H1 (cell line): ENCODE data around the gene NR0B2. TPM values are rescaled to one million over a fixed set of nuclear protein-coding genes. Genes with fewer than 3 reads are reported as not detected.

Source experiments
- CTCF ChIA-PET: fragments of 300-600 bp; sonication (Branson Sonifier 250); formaldehyde crosslinking; loops from one replicate; lab custom pipeline; 2021; ENCODE audit not compliant: partially characterized antibody; lab: Charles Lee
- POLR2A ChIA-PET: fragments of 300-600 bp; sonication (Branson Sonifier 250); formaldehyde crosslinking; loops from one replicate; lab custom pipeline; 2021; ENCODE audit warnings: inconsistent platforms; ENCODE audit not compliant: partially characterized antibody; lab: Charles Lee
- DNase-seq, 2 experiments: peaks; one replicate each; pipeline versions ENCODE4 v3.0.0 to v3.0.0-alpha.2; 2010 to 2022; ENCODE audit warnings: low spot score in 2 of 2, low read depth in 1 of 2, mixed read lengths in 1 of 2
- FAIRE-seq: peaks from 2 replicates; lab custom pipeline; 2011; peaks lifted over from hg19 to GRCh38; lab: Jason Lieb, UNC
- H2AFZ ChIP-seq: 2 replicates; pipeline ENCODE4 v1.8.1; 2012; ENCODE audit warnings: low read length, inconsistent platforms
- H2AK5ac ChIP-seq: 2 replicates; pipeline ENCODE4 v1.6.1; 2013; ENCODE audit warnings: low read depth, low read length
- H2BK120ac ChIP-seq: replicated peaks from 2 replicates; pipeline ENCODE3; 2013; ENCODE audit warnings: low read depth, low read length, inconsistent platforms
- H2BK12ac ChIP-seq: 2 replicates; pipeline ENCODE4 v1.6.1; 2013; ENCODE audit warnings: low read depth, low read length
- H2BK15ac ChIP-seq: 2 replicates; pipeline ENCODE4 v1.6.1; 2013; ENCODE audit warnings: low read length
- H2BK20ac ChIP-seq: 2 replicates; pipeline ENCODE4 v1.6.1; 2013; ENCODE audit warnings: low read length
- H2BK5ac ChIP-seq: 2 replicates; pipeline ENCODE4 v1.6.1; 2013; ENCODE audit warnings: low read depth, low read length
- H3K14ac ChIP-seq: 2 replicates; pipeline ENCODE4 v1.6.1; 2013; ENCODE audit warnings: inconsistent platforms; ENCODE audit not compliant: insufficient read length
- H3K18ac ChIP-seq: 2 replicates; pipeline ENCODE4 v1.6.1; 2013; ENCODE audit warnings: low read length; ENCODE audit errors: extremely low read depth
- H3K23ac ChIP-seq: 2 replicates; pipeline ENCODE4 v1.6.1; 2013; ENCODE audit warnings: inconsistent platforms; ENCODE audit not compliant: insufficient read length
- H3K23me2 ChIP-seq: 2 replicates; pipeline ENCODE4 v1.6.1; 2013; ENCODE audit warnings: low read depth, low read length
- H3K27ac ChIP-seq: 2 replicates; pipeline ENCODE4 v1.6.1; 2011; ENCODE audit warnings: low read depth, low read length, inconsistent platforms
- H3K27me3 ChIP-seq, 4 experiments: replicated peaks in 1 of 4; 1 replicate in 1 of 4; 2 replicates in 3 of 4; pipeline versions ENCODE4 v1.6.1 to v1.8.1; 2011 to 2013; ENCODE audit warnings: low read length in 3 of 4, mild to moderate bottlenecking in 3 of 4, inconsistent platforms in 2 of 4, mixed read lengths in 2 of 4, moderate library complexity in 1 of 4; ENCODE audit not compliant: control insufficient read depth in 3 of 4, insufficient read depth in 3 of 4; ENCODE audit errors: extremely low read depth in 1 of 4
- H3K36me3 ChIP-seq, 4 experiments: 2 replicates each; pipeline versions ENCODE4 v1.6.1 to v1.8.1; 2011 to 2013; ENCODE audit warnings: mild to moderate bottlenecking in 4 of 4, low read length in 3 of 4, moderate library complexity in 2 of 4, control low read depth in 1 of 4, inconsistent platforms in 1 of 4; ENCODE audit not compliant: insufficient read depth in 4 of 4, control insufficient read depth in 2 of 4
- H3K4ac ChIP-seq: replicated peaks from 2 replicates; pipeline ENCODE3; 2013; ENCODE audit warnings: low read length, low read depth, mixed read lengths, inconsistent platforms; ENCODE audit not compliant: insufficient read length
- H3K4me1 ChIP-seq, 4 experiments: replicated peaks in 1 of 4; 1 replicate in 1 of 4; 2 replicates in 3 of 4; pipeline versions ENCODE4 v1.6.1 to v1.8.1; 2011 to 2013; ENCODE audit warnings: low read length in 3 of 4, inconsistent platforms in 2 of 4, mixed read lengths in 1 of 4; ENCODE audit not compliant: insufficient read depth in 4 of 4, control insufficient read depth in 3 of 4
- H3K4me2 ChIP-seq, 2 experiments: 2 replicates each; pipeline versions ENCODE4 v1.6.1 to v1.8.1; 2011 to 2013; ENCODE audit warnings: low read depth in 2 of 2, low read length in 2 of 2, control low read depth in 1 of 2, inconsistent platforms in 1 of 2, mild to moderate bottlenecking in 1 of 2; ENCODE audit not compliant: insufficient read depth in 1 of 2
- H3K4me3 ChIP-seq, 4 experiments: fragments of 200-600, 300-600 bp in 1 of 4; sonication (generic), shearing (Covaris generic), sonication (Bioruptor Twin) in 1 of 4; 2 replicates each; pipeline versions ENCODE4 v1.5.1 to v1.8.1; 2011 to 2016; ENCODE audit warnings: low read length in 4 of 4, low read depth in 3 of 4, control low read depth in 2 of 4, inconsistent platforms in 2 of 4, mild to moderate bottlenecking in 2 of 4, mixed read lengths in 1 of 4, moderate library complexity in 1 of 4; ENCODE audit not compliant: insufficient read depth in 2 of 4; ENCODE audit errors: extremely low read depth in 1 of 4
- H3K56ac ChIP-seq: replicated peaks from 2 replicates; pipeline ENCODE3; 2013; ENCODE audit warnings: low read depth, mild to moderate bottlenecking, mixed read lengths, low read length, inconsistent platforms; ENCODE audit not compliant: insufficient read length
- H3K79me1 ChIP-seq: 2 replicates; pipeline ENCODE4 v1.6.1; 2013; ENCODE audit warnings: low read depth, low read length, control low read depth
- H3K79me2 ChIP-seq, 2 experiments: 2 replicates each; pipeline versions ENCODE4 v1.6.1 to v1.8.1; 2012 to 2013; ENCODE audit warnings: low read length in 2 of 2, mild to moderate bottlenecking in 2 of 2, inconsistent platforms in 1 of 2; ENCODE audit not compliant: insufficient read depth in 2 of 2, control insufficient read depth in 1 of 2
- H3K9ac ChIP-seq, 4 experiments: replicated peaks in 1 of 4; 1 replicate in 1 of 4; 2 replicates in 3 of 4; pipeline versions ENCODE4 v1.6.1 to v1.8.1; 2011 to 2013; ENCODE audit warnings: low read depth in 3 of 4, low read length in 3 of 4, control low read depth in 2 of 4, mild to moderate bottlenecking in 2 of 4, moderate library complexity in 2 of 4, inconsistent platforms in 1 of 4; ENCODE audit errors: extremely low read depth in 1 of 4
- H3K9me3 ChIP-seq, 2 experiments: 2 replicates each; pipeline versions ENCODE4 v1.6.1 to v1.8.1; 2012 to 2013; ENCODE audit warnings: mild to moderate bottlenecking in 2 of 2, moderate library complexity in 2 of 2, control low read depth in 1 of 2, inconsistent platforms in 1 of 2, low read depth in 1 of 2, low read length in 1 of 2, mixed read lengths in 1 of 2; ENCODE audit not compliant: insufficient read depth in 2 of 2
- H4K20me1 ChIP-seq, 2 experiments: replicated peaks in 1 of 2; 2 replicates each; pipeline versions ENCODE3 to v1.8.1; 2011 to 2013; ENCODE audit warnings: inconsistent platforms in 2 of 2, low read length in 2 of 2, mild to moderate bottlenecking in 1 of 2; ENCODE audit not compliant: insufficient read depth in 2 of 2, control insufficient read depth in 1 of 2
- H4K5ac ChIP-seq: 2 replicates; pipeline ENCODE4 v1.6.1; 2013; ENCODE audit warnings: low read length, low read depth, mixed read lengths, inconsistent platforms; ENCODE audit not compliant: insufficient read length
- H4K8ac ChIP-seq: 2 replicates; pipeline ENCODE4 v1.8.0; 2013; ENCODE audit warnings: mild to moderate bottlenecking, moderate library complexity, low read length, inconsistent platforms; ENCODE audit not compliant: insufficient read depth; ENCODE audit errors: extremely low read depth
- H4K91ac ChIP-seq: replicated peaks from 2 replicates; pipeline ENCODE3; 2013; ENCODE audit warnings: low read length, mixed read lengths, inconsistent platforms; ENCODE audit not compliant: insufficient read length
- BCL11A ChIP-seq, 2 experiments: IDR thresholded peaks; one replicate each; pipeline ENCODE4 v1.6.1; 2011; ENCODE audit warnings: low read depth in 2 of 2, low read length in 2 of 2, mild to moderate bottlenecking in 2 of 2
- BRCA1 ChIP-seq: IDR thresholded peaks from 2 replicates; pipeline ENCODE4 v1.6.1; 2012; ENCODE audit warnings: low read depth, low read length, improper control_type of control experiment
- CTBP2 ChIP-seq: IDR thresholded peaks from 2 replicates; pipeline ENCODE4 v1.7.0; 2011; ENCODE audit warnings: borderline replicate concordance, mild to moderate bottlenecking, moderate library complexity, mixed read lengths, low read length; ENCODE audit not compliant: insufficient read depth, insufficient read length
- JUND ChIP-seq: IDR thresholded peaks from 2 replicates; pipeline ENCODE4 v1.6.1; 2011; ENCODE audit warnings: mild to moderate bottlenecking, improper control_type of control experiment, low read length
- KDM5A ChIP-seq: fragments of 200-600 bp; IDR thresholded peaks from 2 replicates; pipeline ENCODE4 v1.7.1; 2012; ENCODE audit warnings: mild to moderate bottlenecking, low read length, inconsistent platforms, mixed read lengths
- RNF2 ChIP-seq: fragments of 200-900, 300-1000 bp; sonication (generic); IDR thresholded peaks from 2 replicates; pipeline ENCODE4 v1.7.1; 2016; ENCODE audit warnings: borderline replicate concordance, low read depth, mild to moderate bottlenecking, antibody characterized with exemption, low read length; ENCODE audit not compliant: poor library complexity, severe bottlenecking; ENCODE audit errors: missing control alignments
- SIRT6 ChIP-seq: IDR thresholded peaks from one replicate; pipeline ENCODE4 v1.7.1; 2012; ENCODE audit warnings: low read length, inconsistent platforms
- SIX5 ChIP-seq: IDR thresholded peaks from 2 replicates; pipeline ENCODE4 v1.6.1; 2011; ENCODE audit warnings: mild to moderate bottlenecking, low read depth, low read length
- SP4 ChIP-seq: IDR thresholded peaks from 2 replicates; pipeline ENCODE4 v1.6.1; 2012; ENCODE audit warnings: low read length, inconsistent platforms
- SRF ChIP-seq: IDR thresholded peaks from 2 replicates; pipeline ENCODE4 v1.6.1; 2011; ENCODE audit warnings: mild to moderate bottlenecking, low read depth, low read length, moderate library complexity
- TAF1 ChIP-seq: IDR thresholded peaks from 2 replicates; pipeline ENCODE4 v1.6.1; 2011; ENCODE audit warnings: mild to moderate bottlenecking, low read depth, low read length
- TEAD4 ChIP-seq: IDR thresholded peaks from 2 replicates; pipeline ENCODE4 v1.6.1; 2012; ENCODE audit warnings: low read depth, low read length, inconsistent platforms, mixed read lengths
- WGBS, 2 experiments: shearing (Covaris generic) in 1 of 2; methylation state at CpG; one replicate each; pipeline versions ENCODE4 v1.1.6 to v1.1.7; 2013 to 2015; ENCODE audit warnings: low lambda C conversion rate in 2 of 2, mixed read lengths in 2 of 2, inconsistent platforms in 1 of 2, low coverage in 1 of 2, missing lambda C conversion rate in 1 of 2; ENCODE audit not compliant: insufficient replicate concordance in 2 of 2, insufficient coverage in 1 of 2, insufficient read length in 1 of 2; ENCODE audit errors: extremely low coverage in 1 of 2, missing lambda C conversion rate in 1 of 2; 5-methylcytosine and 5-hydroxymethylcytosine counted together
- polyA plus RNA-seq, 7 experiments: library from polyadenylated mRNA; depleted of rRNA in 3 of 7; stranded (reverse) in 5 of 7; unstranded in 2 of 7; fragments of >200 nt in 5 of 7; fragments of 200-250 nt in 2 of 7; gene quantifications; 1 replicate in 5 of 7; 2 replicates in 1 of 7; 4 replicates in 1 of 7; pipeline versions ENCODE4 v1.2.1 to v1.2.3, GENCODE V29; 2011 to 2013; ENCODE audit warnings: missing spikeins in 2 of 7, mixed read lengths in 2 of 7
- total RNA-seq: library from RNA; stranded (reverse); fragmentation: NEBNext Ultra II Directional; extraction: Animal tissue kit (Norgen Biotek cat#: 25700); gene quantifications from 2 replicates; pipeline ENCODE4 v1.2.1, GENCODE V29; 2021

The NR0B2 gene
- total and polyA plus RNA-seq, 2 of the 8 experiments (the other 6 are each of a cell fraction or from before 2014, with no cell fraction given), result not detected

- Histone ChIP-seq H3K79me2 (no peaks in the 10 kb centered on the region), H3K27me3 (no peaks in the 10 kb centered on the region), H4K20me1 (peaks cover 0 to 5% of the 10 kb centered on the region in 2 experiments), H3K14ac (no peak overlapping the region), H3K9me3 (no peaks in the 10 kb centered on the region), H3K18ac (no peak overlapping the region), H3K4me1 (no peaks in the 10 kb centered on the region), H3K56ac (no peak overlapping the region), H3K4ac (no peak overlapping the region), H3K27ac (no peak overlapping the region), H3K79me1 (no peaks in the 10 kb centered on the region), H2BK20ac (no peak overlapping the region), H2BK5ac (no peak overlapping the region), H4K8ac (no peak overlapping the region), H3K9ac (no peak overlapping the region), H3K4me2 (no peak overlapping the region), H3K36me3 (peaks cover 2 to 37% (median 15%) of the 10 kb centered on the region in 4 experiments; a peak in 7 of 8 replicates), H2AFZ (no peak overlapping the region), H3K4me3 (no peak overlapping the region), H2BK15ac (no peak overlapping the region), H4K5ac (no peak overlapping the region), H2AK5ac (no peak overlapping the region), H4K91ac (no peak overlapping the region), H2BK12ac (no peak overlapping the region), H3K23ac (no peak overlapping the region), H3K23me2 (no peaks in the 10 kb centered on the region), H2BK120ac (no peak overlapping the region)
- POLR2A ChIA-PET, result interaction anchor here (0.7 to 5.3 kb wide), 10 partner anchors 8 to 81 kb away, joined by 3 to 26 read pairs (median 6); partner anchors contain the start of genes GPATCH3, GPN2, KDF1 and NUDC
- DNase-seq, result no peak
- CTCF ChIA-PET, result interaction anchor here (0.8 to 1.5 kb wide), 3 partner anchors 9 to 47 kb away, joined by 3 read pairs; no protein-coding TSS in a partner anchor
- no peak for TF ChIP-seq BCL11A (IDR thresholded peaks at IDR 0.05; ENCODE audit: low read depth in 2 of 2, low read length in 2 of 2)
- no peak for TF ChIP-seq KDM5A
- no peak for TF ChIP-seq RNF2
- no peak for TF ChIP-seq SP4
- no peak for TF ChIP-seq SRF
- no peak for TF ChIP-seq BRCA1
- no peak for TF ChIP-seq TAF1
- no peak for TF ChIP-seq SIX5
- TF ChIP-seq CTBP2, result no peak
- no peak for TF ChIP-seq SIRT6
- no peak for TF ChIP-seq JUND
- no peak for TF ChIP-seq TEAD4
- WGBS, 2 experiments, result 90% methylated on average over 1 of the region's 1 CpG; no CpG with 5 or more reads in 1 of the 2 experiments
- no peak for FAIRE-seq
Observed at GRCh38 chr1:26949266-26949925, 35.6 kb upstream of the NR0B2 start.
